PC-3 (cell line): ENCODE measurements around the gene GKN1.

Experiments used
- EZH2 ChIP-seq: fragments of 300-600 bp; sonication (generic); IDR thresholded peaks from one replicate; pipeline ENCODE4 v1.6.1; 2017; ENCODE audit warnings: antibody characterized with exemption, mild to moderate bottlenecking, low read length; ENCODE audit not compliant: unreplicated experiment
- EZH2phosphoT487 ChIP-seq: fragments of 300-600 bp; sonication (generic); IDR thresholded peaks from 2 replicates; pipeline ENCODE4 v1.6.1; 2018; ENCODE audit warnings: mild to moderate bottlenecking, antibody characterized with exemption, low read length, borderline replicate concordance
- TF ChIP-seq, protein P1 (sequence below): fragments of 300-600 bp; sonication (generic); conservative IDR thresholded peaks from 2 replicates; pipeline ENCODE4 v1.5.1; 2017; ENCODE audit warnings: antibody characterized with exemption, low read depth, mild to moderate bottlenecking, low read length

DNA sequence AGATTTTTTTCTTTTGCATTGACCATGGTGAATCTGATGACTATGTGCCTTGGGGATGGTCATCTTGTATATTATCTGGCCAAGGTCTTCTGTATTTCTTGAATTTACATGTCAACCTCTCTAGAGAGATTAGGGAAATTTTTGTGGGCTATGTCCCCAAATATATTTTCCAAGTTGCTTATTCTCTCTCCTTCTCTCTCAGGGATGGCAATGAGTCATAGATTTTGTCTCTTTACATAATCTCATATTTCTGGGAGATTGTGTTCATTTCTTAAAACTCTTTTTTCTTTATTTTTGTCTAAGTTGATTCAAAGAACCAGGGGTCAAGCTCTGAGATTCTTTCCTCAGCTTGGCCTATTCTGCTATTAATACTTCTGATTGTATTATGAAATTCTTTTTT is 31.6 kb upstream of the GKN1 start:
- TF ChIP-seq, protein P1, sequence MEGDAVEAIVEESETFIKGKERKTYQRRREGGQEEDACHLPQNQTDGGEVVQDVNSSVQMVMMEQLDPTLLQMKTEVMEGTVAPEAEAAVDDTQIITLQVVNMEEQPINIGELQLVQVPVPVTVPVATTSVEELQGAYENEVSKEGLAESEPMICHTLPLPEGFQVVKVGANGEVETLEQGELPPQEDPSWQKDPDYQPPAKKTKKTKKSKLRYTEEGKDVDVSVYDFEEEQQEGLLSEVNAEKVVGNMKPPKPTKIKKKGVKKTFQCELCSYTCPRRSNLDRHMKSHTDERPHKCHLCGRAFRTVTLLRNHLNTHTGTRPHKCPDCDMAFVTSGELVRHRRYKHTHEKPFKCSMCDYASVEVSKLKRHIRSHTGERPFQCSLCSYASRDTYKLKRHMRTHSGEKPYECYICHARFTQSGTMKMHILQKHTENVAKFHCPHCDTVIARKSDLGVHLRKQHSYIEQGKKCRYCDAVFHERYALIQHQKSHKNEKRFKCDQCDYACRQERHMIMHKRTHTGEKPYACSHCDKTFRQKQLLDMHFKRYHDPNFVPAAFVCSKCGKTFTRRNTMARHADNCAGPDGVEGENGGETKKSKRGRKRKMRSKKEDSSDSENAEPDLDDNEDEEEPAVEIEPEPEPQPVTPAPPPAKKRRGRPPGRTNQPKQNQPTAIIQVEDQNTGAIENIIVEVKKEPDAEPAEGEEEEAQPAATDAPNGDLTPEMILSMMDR, result no peak
- TF ChIP-seq EZH2 (no peak), EZH2phosphoT487 (no peak)
